LNCaP clone FGC (cell line): ENCODE data around the gene DHRSX.

Experiments
- DNase-seq: peaks from one replicate; pipeline ENCODE4 v3.0.0-alpha.2; 2011; ENCODE audit warnings: low read depth
- H3K4me3 ChIP-seq: 2 replicates; pipeline ENCODE4 v1.5.1; 2011; ENCODE audit warnings: mild to moderate bottlenecking, low read depth, low read length, control low read depth
- CTCF ChIP-seq: IDR thresholded peaks from 2 replicates; pipeline ENCODE4 v1.5.1; 2012; ENCODE audit warnings: mild to moderate bottlenecking; ENCODE audit not compliant: control insufficient read depth, insufficient read depth; ENCODE audit errors: extremely low read depth

Gene DHRSX

DNA sequence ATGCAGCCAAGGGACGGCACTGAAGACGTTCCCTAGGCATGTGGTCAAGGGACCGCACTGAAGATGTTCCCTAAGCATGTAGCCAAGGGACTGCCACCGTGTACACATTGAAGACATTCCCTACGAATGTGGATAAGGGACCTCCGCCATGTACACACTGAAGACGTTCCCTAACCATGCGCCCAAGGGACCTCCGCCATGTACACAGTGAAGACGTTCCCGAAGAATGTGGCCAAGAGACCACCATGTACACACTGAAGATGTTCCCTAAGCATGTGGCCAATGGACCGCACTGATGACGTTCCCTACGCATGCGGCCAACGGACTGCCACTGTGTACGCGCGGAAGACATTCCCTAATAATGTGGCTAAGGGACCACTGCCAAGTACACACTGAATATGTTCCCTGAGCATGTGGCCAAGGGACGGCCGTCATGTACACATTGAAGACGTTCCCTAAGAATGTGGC is 48.4 kb downstream of the DHRSX start:
- no peak for TF ChIP-seq CTCF
- DNase-seq: no peak
- no peak overlapping the region for H3K4me3 ChIP-seq

DNA sequence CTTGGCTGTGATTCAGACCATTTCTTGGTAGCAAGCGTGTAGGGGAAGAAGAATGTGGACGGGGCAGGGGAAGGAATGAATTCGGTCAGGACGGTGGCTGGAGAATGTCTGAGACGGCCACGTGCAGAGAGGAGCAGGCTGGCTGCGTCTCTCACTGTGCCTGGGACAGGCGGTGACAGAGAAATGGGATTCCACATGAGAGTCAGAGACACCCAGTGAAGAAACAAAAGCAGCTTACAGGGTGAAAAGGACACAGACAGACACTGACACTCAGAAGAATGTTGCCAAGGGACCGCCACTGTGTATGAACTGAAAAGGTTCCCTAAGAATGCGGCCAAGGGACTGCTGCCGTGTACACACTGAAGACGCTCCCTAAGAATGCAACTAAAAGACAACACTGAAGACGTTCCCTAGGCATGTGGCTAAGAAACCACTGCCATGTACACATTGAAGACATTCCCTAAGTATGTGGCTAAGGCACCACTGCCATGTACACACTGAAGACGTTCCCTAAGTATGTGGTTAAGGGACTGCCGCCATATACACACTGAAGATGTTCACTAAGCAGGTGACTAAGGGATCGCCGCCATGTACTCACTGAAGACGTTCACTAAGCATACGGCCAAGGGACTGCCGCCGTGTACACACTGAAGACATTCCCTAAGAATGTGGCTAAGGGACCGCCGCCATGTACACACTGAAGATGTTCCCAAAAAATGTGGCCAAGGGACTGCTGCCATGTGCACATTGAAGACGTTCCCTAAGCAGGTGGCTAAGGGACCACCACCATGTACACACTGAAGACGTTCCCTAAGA is 49.1 kb downstream of the DHRSX start:
- H3K4me3 ChIP-seq: no peak overlapping the region
- no peak for DNase-seq
- no peak for TF ChIP-seq CTCF

DNA sequence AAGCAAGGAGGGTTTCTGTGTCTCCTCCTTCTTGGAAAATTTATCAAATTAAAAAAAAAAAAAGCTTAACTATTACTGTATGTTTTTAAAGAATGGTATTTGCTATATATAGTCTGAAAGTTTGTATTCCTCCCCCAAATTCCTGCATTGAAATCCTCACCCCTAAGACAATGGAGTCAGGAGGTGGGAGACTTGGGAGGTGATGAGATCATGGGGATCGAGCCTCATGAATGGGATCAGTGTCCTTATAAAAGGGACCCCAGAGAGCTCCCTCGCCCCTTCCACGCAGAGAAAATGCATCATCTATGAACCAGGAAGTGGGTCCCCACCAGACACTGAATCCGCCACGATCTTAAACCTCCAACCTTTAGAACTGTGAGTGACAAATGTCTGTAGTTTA is 50.1 kb downstream of the DHRSX start:
- TF ChIP-seq CTCF: no peak
- DNase-seq: no peak
- H3K4me3 ChIP-seq: no peak overlapping the region

DNA sequence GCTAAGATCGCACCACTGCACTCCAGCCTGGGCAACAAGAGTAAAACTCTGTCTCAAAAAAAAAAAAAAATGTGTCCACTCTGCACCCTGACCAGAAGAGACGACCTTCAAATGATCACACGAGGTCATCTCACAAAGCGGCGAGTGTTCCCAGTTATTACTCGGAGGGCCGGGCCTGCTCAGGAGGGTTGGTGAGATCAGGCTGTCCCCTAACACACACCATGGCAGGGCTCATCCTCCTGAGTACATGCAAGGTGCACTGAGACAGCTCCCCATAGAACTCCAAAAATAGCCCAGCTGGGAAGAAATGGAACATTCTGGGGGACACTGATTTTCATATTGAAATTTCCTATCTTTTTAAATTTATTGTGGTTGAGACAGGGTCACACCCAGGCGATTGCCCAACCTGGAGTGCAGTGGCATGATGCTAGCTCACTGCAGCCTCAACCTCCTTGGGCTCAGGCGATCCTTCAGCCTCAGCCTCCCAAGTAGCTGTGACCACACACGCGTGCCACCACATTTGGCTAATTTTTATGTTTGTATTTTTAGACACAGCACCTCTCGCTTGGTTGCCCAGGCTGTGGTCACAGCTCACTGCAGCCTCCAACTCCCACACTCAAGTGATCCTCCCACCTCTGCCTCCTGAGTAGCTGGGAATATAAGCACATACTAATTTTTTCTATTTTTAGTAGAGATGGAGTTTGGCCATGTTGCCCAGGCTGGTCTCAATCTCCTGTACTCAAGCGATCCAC is 51.5 kb downstream of the DHRSX start:
- TF ChIP-seq CTCF: no peak
- H3K4me3 ChIP-seq: no peak overlapping the region
- no peak for DNase-seq

DNA sequence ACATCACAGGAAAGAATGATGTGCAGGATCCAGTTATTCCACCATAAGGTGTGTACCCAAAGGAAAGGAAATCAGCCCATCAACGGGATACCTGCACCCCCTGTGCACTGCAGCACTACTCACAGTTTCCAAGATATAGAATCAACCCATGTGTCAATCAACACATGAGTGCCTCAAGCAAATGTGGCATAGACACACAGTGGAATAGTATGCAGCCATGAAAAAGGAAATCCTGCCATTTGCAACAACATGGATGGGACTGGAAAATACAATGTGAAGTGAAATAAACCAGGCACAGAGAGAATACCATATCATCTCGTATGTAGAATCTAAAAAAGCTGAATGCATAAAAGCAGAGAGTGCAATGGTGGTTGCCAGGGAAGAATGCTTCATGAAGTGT is 53.3 kb downstream of the DHRSX start:
- DNase-seq: no peak
- no peak for TF ChIP-seq CTCF

DNA sequence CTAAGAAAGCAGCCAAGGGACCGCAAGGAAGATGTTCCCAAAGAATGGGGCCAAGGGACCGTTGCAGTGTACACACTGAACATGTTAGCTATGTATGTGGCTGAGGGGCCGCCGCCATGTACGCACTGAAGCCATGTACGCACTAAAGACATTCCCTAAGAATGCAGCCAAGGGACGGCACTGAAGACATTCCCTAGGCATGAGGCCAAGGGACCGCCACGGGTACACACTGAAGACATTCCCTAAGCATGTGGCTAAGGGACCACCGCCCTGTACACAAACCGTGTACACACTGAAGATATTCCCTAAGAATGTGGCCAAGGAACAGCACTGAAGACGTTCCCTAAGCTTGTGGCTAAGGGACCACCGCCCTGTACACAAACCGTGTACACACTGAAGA is 54.0 kb downstream of the DHRSX start:
- no peak for DNase-seq
- no peak for TF ChIP-seq CTCF
- no peak overlapping the region for H3K4me3 ChIP-seq

More for the DNA sequence above, 53.3 kb downstream of the DHRSX start:
- H3K4me3 ChIP-seq: no peak overlapping the region
